MM.1S (cell line): ENCODE measurements around the gene USP17L21.
"Not testable (repeated sequence)": the region's sequence is repeated elsewhere in the genome, so short reads cannot be mapped to it uniquely, and the experiment has no call there.

Experiments
- CTCF ChIP-seq: fragments of 300-600 bp; sonication (generic); IDR thresholded peaks from 2 replicates; pipeline ENCODE4 v1.5.1; 2016; ENCODE audit warnings: antibody characterized with exemption, low read length, mixed read lengths
- EZH2 ChIP-seq: fragments of 300-600 bp; sonication (generic); optimal IDR thresholded peaks from 2 replicates; pipeline ENCODE3; 2017; ENCODE audit warnings: low read depth, mild to moderate bottlenecking, antibody characterized with exemption, low read length, mixed read lengths

GRCh38 chr4:9230249-9230648 is 32.4 kb upstream of the USP17L21 start:
- not testable (repeated sequence) for TF ChIP-seq CTCF, EZH2
